HG03045 (cell line): ENCODE data around the gene GANC.
"Not testable (repeated sequence)": the region's sequence is repeated elsewhere in the genome, so short reads cannot be mapped to it uniquely, and the experiment has no call there.

Experiments
- ATAC-seq: cut with Tn5 transposase; IDR thresholded peaks from one replicate; pipeline ENCODE4 v1.9.1; 2021; ENCODE audit warnings: mild to moderate bottlenecking, moderate library complexity; ENCODE audit not compliant: unreplicated experiment

GANC gene

GRCh38 chr15:42272939-42273899 lies at the start of gene GANC, which contains the start of gene TMEM87A:
Gene GANC, plus strand, starts transcription at chr15:42273201. Its CDS starts 1,281 bp downstream, at chr15:42274482.
Gene TMEM87A, minus strand, starts transcription at chr15:42273433. Its CDS starts 35 bp downstream, at chr15:42273398.
- ATAC-seq: peak; percentile 94

- ATAC-seq: no peak
Observed at GRCh38 chr15:42226648-42227047, 46.4 kb upstream of the GANC start.

GRCh38 chr15:42228036-42228435 lies 45.0 kb upstream of the GANC start:
- ATAC-seq: no peak

- ATAC-seq: not testable (repeated sequence)
Observed at GRCh38 chr15:42228981-42229380, 44.0 kb upstream of the GANC start.

- ATAC-seq: no peak
Observed at GRCh38 chr15:42231088-42231487, 41.9 kb upstream of the GANC start.

GRCh38 chr15:42232606-42233005 lies 40.4 kb upstream of the GANC start:
- ATAC-seq: no peak

- no peak for ATAC-seq
Observed at GRCh38 chr15:42233107-42233506, 39.9 kb upstream of the GANC start.

- no peak for ATAC-seq
Observed at GRCh38 chr15:42239528-42240182, 33.3 kb upstream of the GANC start.

GRCh38 chr15:42240823-42241222 lies 32.2 kb upstream of the GANC start:
- no peak for ATAC-seq

GRCh38 chr15:42253300-42253699 lies 19.7 kb upstream of the GANC start:
- ATAC-seq: no peak

- no peak for ATAC-seq
Observed at GRCh38 chr15:42264795-42265194, 8.2 kb upstream of the GANC start.

GRCh38 chr15:42267286-42267685 lies 5.7 kb upstream of the GANC start:
- ATAC-seq: no peak

- no peak for ATAC-seq
Observed at GRCh38 chr15:42270551-42270950, 2.5 kb upstream of the GANC start.

GRCh38 chr15:42270996-42271395 lies 2.0 kb upstream of the GANC start:
- no peak for ATAC-seq

- peak; percentile 18 for ATAC-seq
Observed at GRCh38 chr15:42273900-42274701, 1.1 kb downstream of the GANC start.

- no peak for ATAC-seq
Observed at GRCh38 chr15:42274702-42274989, 1.6 kb downstream of the GANC start.

- no peak for ATAC-seq
Observed at GRCh38 chr15:42275780-42276391, 2.9 kb downstream of the GANC start.

GRCh38 chr15:42276762-42277161 lies 3.8 kb downstream of the GANC start:
- no peak for ATAC-seq

- ATAC-seq: no peak
Observed at GRCh38 chr15:42279234-42279723, 6.3 kb downstream of the GANC start.

GRCh38 chr15:42282344-42282743 lies 9.3 kb downstream of the GANC start:
- no peak for ATAC-seq

GRCh38 chr15:42282926-42283325 lies 9.9 kb downstream of the GANC start:
- ATAC-seq: no peak
